KG1 (cell line): ENCODE data around the gene RUNX3.
"Not testable (repeated sequence)": the region's sequence is repeated elsewhere in the genome, so short reads cannot be mapped to it uniquely, and the experiment has no call there.

ENCODE experiments used
- DNase-seq: peaks from one replicate; lab custom pipeline; 2025; lab: John Stamatoyannopoulos, UW

Gene RUNX3

GRCh38 chr1:24912376-24913273 lies 17.5 kb downstream of the RUNX3 start:
- DNase-seq: no peak

GRCh38 chr1:24911651-24912155 lies 18.4 kb downstream of the RUNX3 start:
- DNase-seq: no peak

GRCh38 chr1:24910751-24911650 lies 19.1 kb downstream of the RUNX3 start:
- DNase-seq: no peak

GRCh38 chr1:24910210-24910609 lies 19.9 kb downstream of the RUNX3 start:
- no peak for DNase-seq

GRCh38 chr1:24909388-24909898 lies 20.6 kb downstream of the RUNX3 start:
- no peak for DNase-seq

- DNase-seq: no peak
Measured at GRCh38 chr1:24908591-24909259, 21.4 kb downstream of the RUNX3 start.

DNA sequence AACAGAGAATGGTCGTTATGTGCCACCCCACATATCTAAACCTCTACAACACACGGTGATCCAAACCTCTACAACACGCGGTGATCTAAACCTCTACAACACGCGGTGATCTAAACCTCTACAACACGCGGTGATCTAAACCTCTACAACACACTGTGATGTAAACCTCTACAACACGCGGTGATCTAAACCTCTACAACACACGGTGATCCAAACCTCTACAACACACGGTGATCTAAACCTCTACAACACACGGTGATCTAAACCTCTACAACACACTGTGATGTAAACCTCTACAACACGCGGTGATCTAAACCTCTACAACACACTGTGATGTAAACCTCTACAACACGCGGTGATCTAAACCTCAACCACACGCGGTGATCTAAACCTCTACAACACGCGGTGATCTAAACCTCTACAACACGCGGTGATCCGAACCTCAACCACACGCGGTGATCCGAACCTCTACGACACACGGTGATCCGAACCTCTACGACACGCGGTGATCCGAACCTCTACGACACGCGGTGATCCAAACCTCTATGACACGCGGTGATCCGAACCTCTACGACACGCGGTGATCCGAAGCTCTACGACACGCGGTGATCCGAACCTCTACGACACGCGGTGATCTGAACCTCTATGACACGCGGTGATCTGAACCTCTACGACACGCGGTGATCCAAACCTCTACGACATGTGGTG lies 22.3 kb downstream of the RUNX3 start:
- DNase-seq: not testable (repeated sequence)

GRCh38 chr1:24906760-24907490 lies 23.2 kb downstream of the RUNX3 start:
- DNase-seq: no peak

DNA sequence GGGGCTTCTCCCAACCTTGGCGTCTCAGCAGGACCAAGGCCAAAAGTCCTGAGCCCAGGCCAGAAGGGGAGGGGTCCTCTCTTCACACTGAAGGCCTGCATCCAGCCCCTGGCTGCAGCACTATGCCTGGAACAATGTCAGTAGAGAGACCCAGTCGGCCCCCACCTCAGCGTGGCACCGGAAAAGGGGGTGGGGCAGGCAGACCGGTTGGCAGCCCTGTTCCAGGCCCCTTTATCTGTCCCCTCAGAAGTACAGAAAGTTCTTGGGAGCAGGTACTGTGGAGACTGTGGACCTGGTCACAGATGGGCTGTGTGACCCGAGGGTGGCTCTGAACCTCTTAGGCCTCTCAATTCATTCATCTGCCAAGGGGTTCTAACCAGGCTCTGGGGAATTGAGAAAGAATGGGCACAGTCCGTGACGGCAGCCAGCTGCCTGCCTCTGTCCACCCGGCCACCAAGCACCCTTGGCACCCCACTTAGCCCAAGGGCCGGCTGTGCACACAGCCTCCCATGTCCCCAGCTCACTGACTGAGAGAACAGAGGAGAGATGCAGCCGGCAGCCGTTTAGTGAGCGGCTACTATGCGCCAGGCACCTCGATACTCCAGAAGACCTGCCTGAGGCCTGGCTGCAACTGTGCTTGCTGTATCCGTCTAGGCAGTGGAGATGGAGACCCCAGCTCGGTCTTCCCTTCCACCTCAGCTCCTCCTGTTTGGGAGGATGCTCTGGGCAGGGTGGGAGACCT lies 23.9 kb downstream of the RUNX3 start:
- DNase-seq: no peak

- no peak for DNase-seq
Measured at GRCh38 chr1:24905355-24905978, 24.6 kb downstream of the RUNX3 start.

DNA sequence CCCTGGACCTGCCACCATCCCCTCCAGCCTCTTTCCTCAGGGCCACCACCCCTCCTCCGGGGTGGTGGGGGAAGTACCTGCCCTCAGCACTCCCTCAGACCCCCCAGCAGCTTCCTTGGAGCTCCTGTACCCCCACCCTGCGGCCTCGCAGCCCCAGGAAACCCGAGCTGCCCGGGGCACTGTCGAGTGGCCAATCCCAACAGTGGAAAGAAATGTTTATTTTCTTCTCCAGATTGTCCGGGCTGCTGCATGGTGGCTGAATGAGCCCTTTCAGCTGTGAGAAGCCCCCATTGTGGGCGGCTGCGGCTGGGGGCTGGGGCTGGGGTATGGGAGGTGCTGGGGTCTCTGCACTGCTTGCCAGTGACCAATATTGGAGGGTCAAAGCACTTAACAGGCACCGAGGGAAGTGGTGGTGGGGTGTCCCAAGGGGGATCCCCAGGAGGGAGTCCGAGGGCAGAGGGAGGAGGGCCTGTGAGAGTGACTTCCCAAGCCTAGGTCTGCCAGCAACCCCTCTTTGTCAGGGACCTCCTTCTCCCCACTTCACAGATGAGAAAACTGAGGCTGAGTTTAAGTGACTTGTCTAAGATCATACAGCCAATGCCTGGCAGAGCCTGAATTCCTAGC lies 25.2 kb downstream of the RUNX3 start:
- DNase-seq: no peak

GRCh38 chr1:24903955-24904730 lies 25.9 kb downstream of the RUNX3 start:
- no peak for DNase-seq

- DNase-seq: no peak
Measured at GRCh38 chr1:24903560-24903954, 26.5 kb downstream of the RUNX3 start.

- no peak for DNase-seq
Measured at GRCh38 chr1:24903011-24903461, 27.0 kb downstream of the RUNX3 start.

DNA sequence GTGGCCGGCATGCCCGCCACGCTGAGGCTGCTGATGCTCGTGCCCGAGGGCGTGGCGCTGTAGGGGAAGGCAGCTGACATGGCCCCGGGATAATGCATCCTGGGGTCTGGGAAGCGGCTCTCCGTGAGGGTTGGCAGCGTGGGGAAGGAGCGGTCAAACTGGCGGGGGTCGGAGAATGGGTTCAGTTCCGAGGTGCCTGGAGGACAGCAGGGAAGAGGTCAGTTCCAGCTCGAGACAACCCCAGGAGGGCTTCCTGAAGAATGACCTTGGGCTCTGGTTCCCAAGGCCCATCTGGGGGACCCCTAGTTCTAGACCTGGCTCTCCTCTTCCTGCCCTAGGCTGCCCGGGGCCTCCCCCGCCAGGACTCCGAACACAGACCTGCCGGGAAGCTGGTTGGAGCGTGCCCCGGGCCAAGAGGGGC lies 27.6 kb downstream of the RUNX3 start:
- no peak for DNase-seq

DNA sequence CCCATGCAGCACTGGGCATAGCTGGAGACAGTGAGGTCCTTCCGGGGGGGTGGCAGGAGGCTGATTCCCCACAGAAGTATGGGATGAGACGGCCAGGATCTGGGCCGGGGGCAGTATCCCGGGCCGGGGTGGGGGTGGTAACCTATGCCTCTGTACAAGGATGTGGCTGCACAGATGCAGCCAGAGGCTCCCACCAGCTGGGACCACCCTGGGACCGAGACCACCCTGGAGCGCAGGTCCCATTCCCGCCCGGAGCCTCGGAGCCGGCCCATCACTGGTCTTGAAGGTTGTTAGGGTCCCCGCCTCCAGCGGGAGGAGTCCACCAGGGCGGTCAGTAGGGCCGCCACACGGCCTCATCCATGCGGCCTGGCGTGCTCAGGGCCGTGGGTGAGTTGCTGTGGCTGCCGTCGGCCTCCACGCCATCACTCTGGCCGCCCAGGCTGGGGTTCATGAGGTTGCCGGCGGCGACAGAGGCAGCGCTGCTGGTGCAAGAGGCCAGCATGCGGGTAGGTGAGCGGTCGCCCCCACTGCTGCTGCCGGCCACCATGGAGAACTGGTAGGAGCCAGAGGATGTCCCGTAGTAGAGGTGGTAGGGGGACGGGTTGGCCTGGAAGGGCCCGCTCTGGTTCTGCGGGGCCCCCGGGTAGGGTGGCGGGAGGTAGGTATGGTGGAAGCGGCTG lies 28.1 kb downstream of the RUNX3 start:
- no peak for DNase-seq
